ENCODE measurements around the gene KMT5C.

DNA sequence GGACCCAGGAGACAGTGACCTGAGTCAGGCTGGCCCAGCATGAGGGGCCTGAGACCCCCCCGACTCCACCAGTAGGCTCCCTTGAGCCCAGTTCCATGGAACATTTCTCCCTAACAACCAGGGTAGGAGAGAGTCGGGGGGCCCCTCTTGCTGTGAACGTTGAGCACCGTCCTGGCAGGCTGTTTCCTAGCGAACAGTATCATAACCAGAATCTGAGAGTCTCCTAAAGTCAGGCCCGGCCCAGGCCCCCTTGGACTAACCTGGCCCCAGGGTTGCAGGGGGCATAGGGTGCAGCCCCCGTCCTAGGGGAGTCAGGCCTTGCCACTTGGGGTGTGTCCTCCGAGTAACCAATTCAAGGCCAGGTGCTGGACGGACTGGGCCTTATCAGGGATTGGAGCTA lies 28.3 kb upstream of the KMT5C start:
- TF ChIP-seq, protein P1, sequence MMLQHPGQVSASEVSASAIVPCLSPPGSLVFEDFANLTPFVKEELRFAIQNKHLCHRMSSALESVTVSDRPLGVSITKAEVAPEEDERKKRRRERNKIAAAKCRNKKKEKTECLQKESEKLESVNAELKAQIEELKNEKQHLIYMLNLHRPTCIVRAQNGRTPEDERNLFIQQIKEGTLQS (IDR thresholded peaks at IDR 0.05; ENCODE audit: borderline replicate concordance, extremely low read depth, low read depth, low read length), result no peak
- no peak for TF ChIP-seq CHD2 (IDR thresholded peaks at IDR 0.05; ENCODE audit: borderline replicate concordance, low read depth, low read length)
- TF ChIP-seq, protein P2, sequence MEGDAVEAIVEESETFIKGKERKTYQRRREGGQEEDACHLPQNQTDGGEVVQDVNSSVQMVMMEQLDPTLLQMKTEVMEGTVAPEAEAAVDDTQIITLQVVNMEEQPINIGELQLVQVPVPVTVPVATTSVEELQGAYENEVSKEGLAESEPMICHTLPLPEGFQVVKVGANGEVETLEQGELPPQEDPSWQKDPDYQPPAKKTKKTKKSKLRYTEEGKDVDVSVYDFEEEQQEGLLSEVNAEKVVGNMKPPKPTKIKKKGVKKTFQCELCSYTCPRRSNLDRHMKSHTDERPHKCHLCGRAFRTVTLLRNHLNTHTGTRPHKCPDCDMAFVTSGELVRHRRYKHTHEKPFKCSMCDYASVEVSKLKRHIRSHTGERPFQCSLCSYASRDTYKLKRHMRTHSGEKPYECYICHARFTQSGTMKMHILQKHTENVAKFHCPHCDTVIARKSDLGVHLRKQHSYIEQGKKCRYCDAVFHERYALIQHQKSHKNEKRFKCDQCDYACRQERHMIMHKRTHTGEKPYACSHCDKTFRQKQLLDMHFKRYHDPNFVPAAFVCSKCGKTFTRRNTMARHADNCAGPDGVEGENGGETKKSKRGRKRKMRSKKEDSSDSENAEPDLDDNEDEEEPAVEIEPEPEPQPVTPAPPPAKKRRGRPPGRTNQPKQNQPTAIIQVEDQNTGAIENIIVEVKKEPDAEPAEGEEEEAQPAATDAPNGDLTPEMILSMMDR (IDR thresholded peaks at IDR 0.05 in 2 of 3, conservative IDR thresholded peaks at IDR 0.05 in 1 of 3; ENCODE audit: control insufficient read depth in 2 of 3, extremely low read depth in 1 of 3, insufficient read depth in 1 of 3, low read depth in 3 of 3, low read length in 3 of 3), result no peak
